Activated naive CD4-positive, alpha-beta T cell treated with anti-CD3 and anti-CD28 coated beads, Interleukin-2, amount 50 U/mL, for 24 hours (primary cell): ENCODE results near the gene GPNMB.
"Not testable (repeated sequence)": the region's sequence is repeated elsewhere in the genome, so short reads cannot be mapped to it uniquely, and the experiment has no call there.

Experiments
- H3K27ac Mint-ChIP-seq: one replicate; pipeline ENCODE4 v1.8.0; 2021; ENCODE audit warnings: mild to moderate bottlenecking, mixed read lengths
- H3K27me3 Mint-ChIP-seq: one replicate; pipeline ENCODE4 v1.8.0; 2021; ENCODE audit warnings: mixed read lengths
- H3K36me3 Mint-ChIP-seq: one replicate; pipeline ENCODE4 v1.8.0; 2021; ENCODE audit warnings: mixed read lengths
- H3K4me1 Mint-ChIP-seq: one replicate; pipeline ENCODE4 v1.8.0; 2021; ENCODE audit warnings: mixed read lengths
- H3K4me3 Mint-ChIP-seq: one replicate; pipeline ENCODE4 v1.8.0; 2021; ENCODE audit warnings: mild to moderate bottlenecking, mixed read lengths
- H3K9me3 Mint-ChIP-seq: one replicate; pipeline ENCODE4 v1.8.0; 2021; ENCODE audit warnings: mixed read lengths

The GPNMB gene

GRCh38 chr7:23218196-23218595 lies 28.4 kb upstream of the GPNMB start:
- Mint-ChIP-seq H3K36me3 (no peaks in the 10 kb centered on the region), H3K4me1 (no peaks in the 10 kb centered on the region), H3K9me3 (no peaks in the 10 kb centered on the region), H3K4me3 (no peak overlapping the region), H3K27me3 (no peaks in the 10 kb centered on the region), H3K27ac (no peak overlapping the region)

- no peak overlapping the region for H3K4me3 Mint-ChIP-seq
- no peak overlapping the region for H3K27ac Mint-ChIP-seq
- H3K36me3 Mint-ChIP-seq: no peaks in the 10 kb centered on the region
- H3K9me3 Mint-ChIP-seq: no peaks in the 10 kb centered on the region
- no peaks in the 10 kb centered on the region for H3K27me3 Mint-ChIP-seq
- H3K4me1 Mint-ChIP-seq: no peaks in the 10 kb centered on the region
Observed at GRCh38 chr7:23220690-23221305, 25.8 kb upstream of the GPNMB start.

- Mint-ChIP-seq H3K4me1 (no peaks in the 10 kb centered on the region), H3K36me3 (no peaks in the 10 kb centered on the region), H3K4me3 (no peak overlapping the region), H3K27ac (no peak overlapping the region), H3K9me3 (no peaks in the 10 kb centered on the region), H3K27me3 (no peaks in the 10 kb centered on the region)
Observed at GRCh38 chr7:23222439-23223030, 24.0 kb upstream of the GPNMB start.

GRCh38 chr7:23224364-23224763 lies 22.2 kb upstream of the GPNMB start:
- not testable (repeated sequence) for H3K27ac Mint-ChIP-seq, H3K9me3 Mint-ChIP-seq, H3K36me3 Mint-ChIP-seq, H3K27me3 Mint-ChIP-seq, H3K4me3 Mint-ChIP-seq, H3K4me1 Mint-ChIP-seq

GRCh38 chr7:23226844-23227450 lies 19.6 kb upstream of the GPNMB start:
- H3K27ac Mint-ChIP-seq: no peak overlapping the region
- no peaks in the 10 kb centered on the region for H3K27me3 Mint-ChIP-seq
- no peak overlapping the region for H3K4me3 Mint-ChIP-seq

GRCh38 chr7:23228412-23228811 lies 18.2 kb upstream of the GPNMB start:
- no peaks in the 10 kb centered on the region for H3K4me1 Mint-ChIP-seq
- H3K4me3 Mint-ChIP-seq: no peak overlapping the region
- H3K27ac Mint-ChIP-seq: no peak overlapping the region
- no peaks in the 10 kb centered on the region for H3K27me3 Mint-ChIP-seq
- no peaks in the 10 kb centered on the region for H3K36me3 Mint-ChIP-seq
- no peaks in the 10 kb centered on the region for H3K9me3 Mint-ChIP-seq

More at GRCh38 chr7:23226844-23227450, 19.6 kb upstream of the GPNMB start:
- no peaks in the 10 kb centered on the region for H3K9me3 Mint-ChIP-seq
- no peaks in the 10 kb centered on the region for H3K36me3 Mint-ChIP-seq
- H3K4me1 Mint-ChIP-seq: no peaks in the 10 kb centered on the region

- Mint-ChIP-seq H3K9me3 (no peaks in the 10 kb centered on the region), H3K4me3 (no peak overlapping the region), H3K27ac (no peak overlapping the region), H3K4me1 (no peaks in the 10 kb centered on the region), H3K27me3 (no peaks in the 10 kb centered on the region), H3K36me3 (no peaks in the 10 kb centered on the region)
Observed at GRCh38 chr7:23230641-23231101, 15.9 kb upstream of the GPNMB start.

- no peak overlapping the region for H3K4me3 Mint-ChIP-seq
- no peaks in the 10 kb centered on the region for H3K4me1 Mint-ChIP-seq
- no peaks in the 10 kb centered on the region for H3K27me3 Mint-ChIP-seq
- H3K27ac Mint-ChIP-seq: no peak overlapping the region
- no peaks in the 10 kb centered on the region for H3K36me3 Mint-ChIP-seq
- no peaks in the 10 kb centered on the region for H3K9me3 Mint-ChIP-seq
Observed at GRCh38 chr7:23232966-23233365, 13.6 kb upstream of the GPNMB start.

GRCh38 chr7:23234569-23235296 lies 11.8 kb upstream of the GPNMB start:
- no peaks in the 10 kb centered on the region for H3K9me3 Mint-ChIP-seq
- no peaks in the 10 kb centered on the region for H3K4me1 Mint-ChIP-seq
- no peaks in the 10 kb centered on the region for H3K36me3 Mint-ChIP-seq
- no peak overlapping the region for H3K27ac Mint-ChIP-seq
- H3K4me3 Mint-ChIP-seq: no peak overlapping the region
- no peaks in the 10 kb centered on the region for H3K27me3 Mint-ChIP-seq

GRCh38 chr7:23235813-23236221 lies 10.8 kb upstream of the GPNMB start:
- Mint-ChIP-seq H3K4me3 (no peak overlapping the region), H3K36me3 (no peaks in the 10 kb centered on the region)

GRCh38 chr7:23237000-23237399 lies 9.6 kb upstream of the GPNMB start:
- Mint-ChIP-seq H3K9me3 (no peaks in the 10 kb centered on the region), H3K27ac (no peak overlapping the region), H3K27me3 (no peaks in the 10 kb centered on the region), H3K36me3 (no peaks in the 10 kb centered on the region), H3K4me3 (no peak overlapping the region), H3K4me1 (no peaks in the 10 kb centered on the region)

More at GRCh38 chr7:23235813-23236221, 10.8 kb upstream of the GPNMB start:
- no peaks in the 10 kb centered on the region for H3K9me3 Mint-ChIP-seq
- H3K27me3 Mint-ChIP-seq: no peaks in the 10 kb centered on the region
- no peak overlapping the region for H3K27ac Mint-ChIP-seq
- no peaks in the 10 kb centered on the region for H3K4me1 Mint-ChIP-seq

- Mint-ChIP-seq H3K4me3 (no peak overlapping the region), H3K36me3 (no peaks in the 10 kb centered on the region), H3K9me3 (no peaks in the 10 kb centered on the region), H3K27me3 (peaks cover 6% of the 10 kb centered on the region), H3K27ac (no peak overlapping the region), H3K4me1 (no peaks in the 10 kb centered on the region)
Observed at GRCh38 chr7:23238983-23239652, 7.5 kb upstream of the GPNMB start.

GRCh38 chr7:23239698-23240097 lies 6.9 kb upstream of the GPNMB start:
- Mint-ChIP-seq H3K27me3 (peaks cover 10% of the 10 kb centered on the region), H3K27ac (no peak overlapping the region), H3K36me3 (no peaks in the 10 kb centered on the region), H3K9me3 (no peaks in the 10 kb centered on the region), H3K4me3 (no peak overlapping the region), H3K4me1 (no peaks in the 10 kb centered on the region)

- H3K36me3 Mint-ChIP-seq: no peaks in the 10 kb centered on the region
- no peaks in the 10 kb centered on the region for H3K4me1 Mint-ChIP-seq
- H3K4me3 Mint-ChIP-seq: no peak overlapping the region
- no peak overlapping the region for H3K27ac Mint-ChIP-seq
- peaks cover 19% of the 10 kb centered on the region for H3K27me3 Mint-ChIP-seq
- no peaks in the 10 kb centered on the region for H3K9me3 Mint-ChIP-seq
Observed at GRCh38 chr7:23242321-23242720, 4.3 kb upstream of the GPNMB start.

GRCh38 chr7:23242935-23243334 lies 3.6 kb upstream of the GPNMB start:
- no peak overlapping the region for H3K4me3 Mint-ChIP-seq
- peaks cover under 1% of the 10 kb centered on the region for H3K4me1 Mint-ChIP-seq
- no peaks in the 10 kb centered on the region for H3K9me3 Mint-ChIP-seq
- no peak overlapping the region for H3K27ac Mint-ChIP-seq
- H3K27me3 Mint-ChIP-seq: peaks cover 20% of the 10 kb centered on the region
- H3K36me3 Mint-ChIP-seq: no peaks in the 10 kb centered on the region
